ENCODE data around the gene TBX18.

TBX18 gene

GRCh38 chr6:84669945-84670344, 94.5 kb downstream of the TBX18 start:
- no peak for DNase-seq (ENCODE audit: low read depth)

- DNase-seq (ENCODE audit: low read depth) = no peak
Measured at GRCh38 chr6:84667252-84668213, 96.9 kb downstream of the TBX18 start.

- DNase-seq (ENCODE audit: low read depth) = no peak
Measured at GRCh38 chr6:84665401-84665800, 99.0 kb downstream of the TBX18 start.

DNA sequence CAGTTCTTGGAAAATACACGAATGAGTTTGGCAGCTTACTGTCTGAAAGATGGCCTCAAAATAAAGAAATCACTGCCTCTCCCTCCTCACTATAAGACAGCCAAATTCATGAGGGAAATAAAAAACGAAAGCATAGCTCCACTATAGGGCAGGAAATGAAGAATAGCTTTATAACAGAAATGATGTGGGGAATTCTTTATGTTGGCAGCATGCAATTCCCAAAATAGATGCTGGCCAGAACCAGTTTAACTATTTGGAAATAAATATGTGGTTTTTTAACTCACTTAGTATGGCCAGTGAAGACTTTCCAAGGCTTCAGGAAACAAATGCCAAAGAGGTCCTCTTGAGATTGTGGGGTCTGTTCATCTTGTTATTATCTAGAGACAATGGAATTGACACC, 100.5 kb downstream of the TBX18 start:
- DNase-seq (ENCODE audit: low read depth) = no peak

DNA sequence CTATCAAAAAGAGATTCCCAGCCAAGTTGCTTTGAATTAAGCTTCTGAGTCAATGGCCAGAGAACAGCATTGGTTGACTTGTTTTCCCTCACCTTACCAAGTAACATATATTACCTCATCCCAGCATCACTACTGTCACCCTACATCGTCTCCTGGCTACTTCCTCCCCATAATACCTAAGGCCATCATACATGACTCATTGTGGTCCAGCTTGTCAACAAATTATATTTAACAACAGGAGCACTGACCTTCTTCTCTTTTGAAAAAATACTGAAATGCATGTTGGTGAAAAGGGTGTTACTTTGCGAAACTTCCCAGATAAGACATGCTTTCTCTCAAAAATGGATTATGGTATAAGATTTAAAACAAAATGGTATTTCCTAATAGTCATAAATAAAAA, 106.9 kb downstream of the TBX18 start:
- DNase-seq (ENCODE audit: low read depth) = no peak

GRCh38 chr6:84657025-84657424, 107.4 kb downstream of the TBX18 start:
- no peak for DNase-seq (ENCODE audit: low read depth)

DNA sequence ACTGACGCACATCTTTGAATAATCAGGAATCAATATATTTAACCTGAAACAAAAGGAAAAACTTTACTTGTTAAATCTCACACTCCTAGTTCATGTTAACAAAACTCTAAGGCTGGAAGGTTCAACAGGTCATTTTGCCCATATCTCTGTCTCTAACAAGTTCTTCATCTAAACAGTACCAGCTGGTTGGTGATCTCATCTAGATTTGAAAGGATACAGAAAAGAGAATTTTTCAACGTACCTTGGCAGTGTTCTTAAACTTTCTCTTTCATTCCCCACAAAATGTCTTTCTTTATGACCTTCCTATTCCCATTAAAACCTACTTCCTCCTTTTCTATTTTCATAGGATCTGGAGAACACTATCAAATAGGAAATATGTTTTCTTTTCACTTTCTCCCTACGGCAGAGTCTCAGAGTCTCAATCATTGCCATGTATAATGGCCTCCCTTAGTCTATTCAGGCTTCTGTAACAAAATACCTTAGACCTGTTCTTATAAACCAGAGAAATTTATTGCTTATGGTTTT, 111.3 kb downstream of the TBX18 start:
- DNase-seq (ENCODE audit: low read depth) = no peak

GRCh38 chr6:84652356-84653026, 111.9 kb downstream of the TBX18 start:
- peak; percentile 73 for DNase-seq (ENCODE audit: low read depth)

- no peak for DNase-seq (ENCODE audit: low read depth)
Measured at GRCh38 chr6:84651583-84651982, 112.8 kb downstream of the TBX18 start.

GRCh38 chr6:84648444-84648843, 116.0 kb downstream of the TBX18 start:
- DNase-seq (ENCODE audit: low read depth) = no peak

GRCh38 chr6:84645563-84646266, 118.7 kb downstream of the TBX18 start:
- peak; percentile 49 for DNase-seq (ENCODE audit: low read depth)

DNA sequence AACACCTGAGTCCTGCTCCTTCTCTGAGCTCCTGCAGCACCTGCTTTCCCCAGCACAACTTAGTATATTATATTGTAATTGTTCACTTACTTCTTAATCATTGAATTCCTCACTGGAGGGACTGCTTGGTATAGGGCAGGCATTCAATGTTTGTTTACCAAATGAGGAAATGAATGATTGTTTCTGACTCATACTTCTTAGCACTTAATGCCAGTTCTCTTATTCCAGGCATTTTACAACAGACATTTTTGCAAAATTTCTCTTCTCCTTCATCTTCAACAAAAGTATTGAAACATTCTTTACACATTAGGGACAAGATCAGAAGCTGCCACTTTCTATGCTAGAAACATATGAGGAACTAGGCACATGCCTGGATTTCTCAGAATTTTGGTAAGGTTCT, 119.4 kb downstream of the TBX18 start:
- DNase-seq (ENCODE audit: low read depth) = peak; percentile 14

- DNase-seq (ENCODE audit: low read depth) = no peak
Measured at GRCh38 chr6:84643778-84644177, 120.6 kb downstream of the TBX18 start.

- no peak for DNase-seq (ENCODE audit: low read depth)
Measured at GRCh38 chr6:84641076-84641475, 123.3 kb downstream of the TBX18 start.

- DNase-seq (ENCODE audit: low read depth) = no peak
Measured at GRCh38 chr6:84639396-84639795, 125.0 kb downstream of the TBX18 start.

- no peak for DNase-seq (ENCODE audit: low read depth)
Measured at GRCh38 chr6:84638286-84638685, 126.1 kb downstream of the TBX18 start.

Measured in GM04503 (cell line).